ENCODE results near the gene PIEZO2.
"Not testable (repeated sequence)": the region's sequence is repeated elsewhere in the genome, so short reads cannot be mapped to it uniquely, and the experiment has no call there.

The PIEZO2 gene

DNA sequence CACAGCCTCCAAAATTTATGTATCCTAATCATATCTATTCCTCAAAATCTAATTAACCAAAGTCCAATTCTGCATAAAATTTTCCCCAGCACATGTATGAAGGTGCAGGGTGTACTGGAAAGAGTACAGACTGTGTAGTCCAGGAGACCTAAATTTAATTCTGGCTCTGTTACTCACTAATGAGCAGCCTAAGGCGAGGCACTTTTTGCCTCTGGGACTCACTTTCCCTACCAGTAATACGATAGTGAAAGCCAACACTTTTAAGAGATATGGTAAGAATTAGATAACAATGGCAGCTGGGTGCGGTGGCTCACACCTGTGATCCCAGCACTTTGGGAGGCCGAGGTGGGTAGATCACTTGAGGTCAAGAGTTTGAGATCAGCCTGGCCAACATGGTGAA, 177.7 kb downstream of the PIEZO2 start:
- DNase-seq (ENCODE audit: low read depth) = no peak

DNA sequence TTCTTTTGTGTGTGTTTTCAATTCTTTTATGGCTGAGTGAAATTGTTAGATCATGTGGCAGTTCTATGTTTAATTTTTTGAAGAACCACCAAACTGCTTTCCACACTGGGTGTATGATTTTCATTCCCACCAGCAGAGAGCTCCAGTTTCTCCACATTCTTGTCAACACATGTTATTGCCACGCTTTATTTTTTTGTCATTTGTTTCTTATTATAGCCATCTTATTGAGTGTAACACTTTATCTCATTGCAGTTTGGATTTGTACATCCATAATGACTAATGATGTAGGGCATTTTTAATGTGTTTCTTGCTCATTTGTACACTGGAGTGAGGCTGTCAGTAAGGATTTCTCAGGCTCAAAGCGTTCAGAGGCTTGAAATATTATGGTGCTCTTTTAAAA, 184.2 kb downstream of the PIEZO2 start:
- DNase-seq (ENCODE audit: low read depth) = no peak

DNA sequence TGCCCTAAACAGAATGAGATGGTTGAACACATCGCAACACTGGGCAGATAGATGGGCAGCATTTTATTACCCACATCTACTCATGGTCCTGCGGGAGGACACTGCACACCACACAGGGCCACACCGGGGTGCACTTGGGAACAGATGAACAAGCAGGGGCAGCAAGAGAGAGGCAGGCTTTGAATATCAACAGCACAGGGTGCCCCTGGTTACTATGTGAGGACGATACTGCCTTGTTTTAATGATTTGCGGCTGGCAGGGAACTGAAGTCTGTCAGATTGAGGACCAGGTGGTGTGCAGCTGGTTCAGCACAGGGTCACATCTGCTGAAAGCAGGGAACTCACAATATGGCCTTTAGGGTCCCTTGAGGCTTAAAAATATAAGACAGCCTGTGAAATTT, 195.7 kb downstream of the PIEZO2 start:
- no peak for DNase-seq (ENCODE audit: low read depth)

DNA sequence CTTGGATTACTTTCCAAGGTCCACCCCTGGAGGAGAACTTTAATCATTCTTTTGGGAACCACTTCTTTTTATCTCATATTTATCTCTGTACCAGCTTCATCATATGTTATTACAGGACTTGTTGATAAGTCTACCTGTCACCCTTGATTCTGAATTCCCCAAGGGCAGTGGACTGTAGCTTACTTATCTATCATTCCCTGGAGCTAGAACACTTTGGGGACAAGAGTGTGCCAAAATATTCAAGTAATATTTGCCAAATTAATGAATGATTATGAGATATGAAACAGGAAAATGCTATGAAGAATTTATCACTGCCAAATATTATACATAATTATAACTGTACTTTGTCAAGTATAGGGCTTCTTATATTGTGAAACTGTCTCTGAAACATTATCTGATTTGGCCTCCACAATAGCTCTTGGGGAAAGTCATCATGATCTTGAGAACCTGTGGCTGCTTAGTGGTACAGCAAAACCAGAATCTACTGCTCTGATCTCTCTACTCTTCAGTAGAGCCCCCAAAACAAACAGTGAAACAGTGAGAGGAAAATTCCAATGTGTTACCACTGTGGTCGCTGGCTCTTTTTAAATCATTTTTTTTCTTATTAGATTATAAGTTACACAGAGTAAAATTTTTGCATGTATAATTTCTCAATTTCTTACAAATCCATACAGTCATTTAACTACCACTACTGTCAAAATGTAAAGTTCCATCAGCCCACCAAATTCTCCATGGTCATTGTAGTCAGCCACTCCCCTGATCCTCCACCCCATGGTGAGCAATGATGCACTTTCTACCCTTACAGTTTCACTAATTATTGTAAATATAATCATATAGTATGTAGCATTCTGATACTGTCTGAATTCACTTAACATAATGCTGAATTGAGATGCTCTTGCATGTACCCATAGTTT, 197.5 kb downstream of the PIEZO2 start:
- DNase-seq (ENCODE audit: low read depth) = no peak

DNA sequence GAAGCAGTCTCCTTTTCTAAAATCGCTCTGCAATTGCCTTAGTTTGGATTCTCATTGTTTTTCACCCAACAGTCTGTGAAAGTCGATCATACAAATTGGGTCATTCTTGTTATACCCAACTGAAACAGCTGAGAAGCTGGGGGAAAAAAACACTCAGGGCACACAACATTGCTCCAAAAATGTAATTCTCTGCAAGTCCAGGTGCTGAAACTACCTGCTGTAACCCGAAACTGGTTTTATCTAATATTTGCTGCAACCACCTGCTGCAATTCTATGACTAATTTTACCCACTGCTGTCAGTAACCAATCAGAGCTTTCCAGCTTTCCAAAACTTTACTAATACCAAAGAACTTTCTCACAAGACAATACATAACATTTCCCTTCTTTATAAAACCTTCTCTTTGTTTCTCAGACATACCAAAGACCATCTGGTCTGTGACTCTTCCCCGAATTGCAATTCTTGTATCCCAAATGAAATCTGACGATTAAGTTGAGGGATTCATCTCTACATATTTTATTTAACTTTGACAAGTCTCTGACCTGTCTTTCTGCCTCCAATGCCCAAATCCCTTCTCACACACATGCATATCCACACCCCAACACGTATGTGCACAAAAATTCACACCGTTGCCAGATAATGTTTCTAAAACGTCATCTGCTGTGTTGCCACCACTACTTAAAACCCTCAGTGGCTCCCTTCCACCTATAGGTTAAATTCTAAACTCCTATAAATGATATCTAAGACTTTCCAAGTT, 198.3 kb downstream of the PIEZO2 start:
- DNase-seq (ENCODE audit: low read depth) = no peak

DNA sequence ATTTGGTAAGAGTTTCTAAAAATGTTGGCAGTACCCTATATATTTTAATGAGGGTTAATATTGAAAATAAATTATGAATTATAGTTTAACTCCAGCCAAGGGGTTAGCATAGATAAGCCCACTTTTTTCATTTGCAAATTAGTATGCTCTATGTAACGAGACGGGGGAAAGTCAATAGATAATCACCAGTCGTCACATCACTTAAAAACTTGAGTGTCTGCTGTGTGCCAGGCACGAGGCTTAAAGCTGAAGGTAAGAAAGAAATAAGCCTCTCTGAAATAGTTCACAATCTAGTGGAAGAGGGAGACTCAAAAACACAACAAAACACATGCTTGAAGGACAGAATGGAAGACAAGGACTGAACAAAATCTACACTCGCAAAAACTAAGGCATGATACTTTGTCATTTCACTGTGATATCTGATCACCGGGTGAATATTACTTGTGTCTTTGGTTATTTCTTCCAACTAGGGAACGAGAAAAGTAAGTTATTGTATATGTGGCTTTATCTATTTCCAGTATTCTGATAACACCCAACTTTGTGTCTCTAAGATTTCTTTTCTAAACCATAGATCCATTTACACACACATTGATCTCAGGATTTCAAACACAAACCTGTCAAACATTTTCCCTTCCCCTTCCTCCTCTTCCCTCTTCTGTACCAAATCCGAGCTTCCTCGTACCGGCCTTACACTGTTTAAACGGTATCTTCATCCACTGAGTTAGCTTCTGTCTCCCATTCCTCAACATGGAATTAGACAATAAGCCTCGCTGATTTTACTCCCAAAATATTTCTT, 199.1 kb downstream of the PIEZO2 start:
- DNase-seq (ENCODE audit: low read depth) = no peak

DNA sequence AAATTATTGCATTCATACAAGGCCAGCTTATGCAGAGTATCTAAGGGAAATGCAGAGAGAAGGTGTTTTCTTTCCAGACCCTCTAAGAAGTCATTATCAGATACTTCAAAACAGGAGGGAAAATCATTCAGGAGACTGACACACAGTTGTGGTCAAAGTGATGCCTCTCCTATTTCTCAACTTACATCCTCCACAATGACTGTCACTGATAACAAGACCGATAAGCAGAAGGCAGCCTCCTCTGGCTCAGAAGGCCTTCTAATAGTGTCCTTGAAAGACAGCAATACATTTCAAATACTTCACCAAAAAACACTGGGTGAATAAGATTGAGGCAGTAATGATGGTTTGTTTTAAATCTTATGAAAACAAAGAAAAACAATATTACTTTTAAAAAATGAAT, 199.7 kb downstream of the PIEZO2 start:
- DNase-seq (ENCODE audit: low read depth) = no peak

DNA sequence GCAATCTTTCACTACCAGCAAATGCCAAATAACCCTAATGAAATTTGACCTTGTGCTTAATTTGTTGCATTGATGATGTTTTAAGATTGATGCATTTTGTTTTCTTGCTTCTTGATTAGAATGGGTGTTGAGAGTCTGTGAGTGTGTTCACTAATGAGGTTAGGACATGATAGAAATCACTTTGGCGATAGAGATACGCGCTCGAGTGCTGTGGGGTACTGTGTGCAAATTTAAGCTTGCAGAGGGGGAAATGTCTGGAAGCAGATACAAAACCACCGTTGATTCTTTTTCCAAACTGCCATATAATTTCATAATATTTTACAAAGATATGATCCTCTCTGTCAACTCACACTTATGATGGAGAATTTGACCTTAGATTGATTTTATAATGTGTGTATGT, 200.9 kb downstream of the PIEZO2 start:
- no peak for DNase-seq (ENCODE audit: low read depth)

DNA sequence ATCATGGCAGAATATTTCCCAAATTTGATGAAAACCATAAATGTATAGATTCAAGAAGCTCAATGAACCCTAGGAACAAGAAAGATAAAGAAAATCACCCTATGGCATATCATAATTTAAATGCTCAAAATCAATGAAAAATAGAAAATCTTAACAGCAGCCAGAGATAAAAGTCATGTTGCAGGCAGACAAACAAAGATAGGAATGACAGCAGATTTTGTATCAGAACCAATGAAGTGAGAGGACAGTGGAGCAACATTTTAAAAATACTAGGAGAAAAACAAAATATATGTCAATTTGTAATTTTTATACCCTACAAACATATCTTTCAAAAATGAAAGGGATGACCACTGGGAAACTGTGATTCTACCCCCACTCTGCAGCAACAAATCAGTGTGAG, 203.3 kb downstream of the PIEZO2 start:
- no peak for DNase-seq (ENCODE audit: low read depth)

DNA sequence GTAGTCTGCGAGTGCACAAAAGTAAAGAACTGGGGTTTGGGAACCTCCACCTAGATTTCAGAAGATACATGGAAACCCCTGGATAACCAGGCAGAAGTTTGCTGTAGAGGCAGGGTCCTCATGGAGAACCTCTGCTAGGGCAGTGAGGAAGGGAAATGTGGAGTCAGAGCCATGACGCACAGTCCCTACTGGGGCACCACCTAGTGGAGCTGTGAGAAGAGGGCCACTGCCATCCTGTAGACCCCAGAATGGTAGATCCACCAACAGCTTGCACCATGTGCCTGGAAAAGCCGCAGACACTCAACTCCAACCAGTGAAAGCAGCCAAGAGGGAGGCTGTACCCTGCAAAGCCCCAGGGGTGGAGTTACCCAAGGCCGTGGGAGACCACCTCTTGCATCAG, 206.4 kb downstream of the PIEZO2 start:
- no peak for DNase-seq (ENCODE audit: low read depth)

DNA sequence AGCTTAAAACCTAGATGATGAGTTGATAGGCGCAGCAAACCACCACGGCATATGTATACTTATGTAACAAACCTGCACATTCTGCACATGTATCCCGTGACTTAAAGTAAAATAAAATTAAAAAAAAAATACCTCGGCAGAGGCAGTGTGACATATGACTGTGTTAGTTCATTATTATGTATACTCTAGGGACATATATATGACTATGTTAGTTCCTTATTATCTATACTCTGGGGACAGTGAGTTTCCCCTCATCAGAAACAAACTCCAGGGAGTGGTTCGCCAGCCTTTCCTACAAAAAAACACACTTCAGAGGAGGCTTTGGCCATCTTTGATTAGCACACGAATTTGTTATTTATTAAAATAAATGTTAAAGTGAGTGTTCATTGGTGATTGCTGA, 209.5 kb downstream of the PIEZO2 start:
- DNase-seq (ENCODE audit: low read depth) = no peak

DNA sequence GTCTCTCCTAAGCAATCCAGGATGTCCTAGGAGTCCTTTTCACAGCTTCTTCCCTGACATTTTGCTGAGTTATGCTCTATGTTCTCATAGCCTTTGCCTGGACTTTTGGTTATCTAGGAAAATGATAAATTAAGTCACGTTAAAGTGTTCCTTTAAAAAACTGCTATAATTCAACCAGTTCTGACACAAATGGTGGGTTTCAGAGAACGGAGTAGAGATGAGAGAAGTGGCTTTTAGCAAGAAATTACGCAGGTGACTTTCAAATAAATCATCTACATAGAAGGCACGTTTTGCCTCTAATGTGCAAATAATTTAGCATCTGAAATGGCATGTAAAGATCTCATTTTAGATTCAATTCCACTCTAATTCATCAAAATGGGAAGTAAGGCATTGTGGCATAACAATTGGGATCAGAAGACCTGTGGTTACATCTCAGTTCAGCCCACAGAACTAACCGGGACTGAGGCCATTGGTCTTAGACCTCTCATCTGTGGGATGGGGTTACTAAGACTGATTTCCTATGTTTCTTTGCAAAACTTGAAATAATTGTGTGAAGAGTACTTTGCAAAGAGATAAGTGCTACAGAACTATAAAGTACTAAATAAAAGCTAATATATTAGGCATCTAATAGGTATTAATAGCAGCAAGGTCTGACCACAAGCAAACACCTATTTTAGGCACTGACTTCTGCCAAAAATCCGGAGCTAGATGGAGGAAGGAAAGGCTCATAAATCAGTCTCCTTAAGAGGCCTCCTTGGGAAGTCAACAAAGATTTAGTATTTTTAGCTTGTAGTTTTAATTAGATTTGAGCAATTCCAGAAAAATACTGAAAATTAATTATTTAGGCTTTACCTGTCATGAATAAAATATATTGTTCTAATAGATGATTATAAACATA, 211.4 kb downstream of the PIEZO2 start:
- no peak for DNase-seq (ENCODE audit: low read depth)

DNA sequence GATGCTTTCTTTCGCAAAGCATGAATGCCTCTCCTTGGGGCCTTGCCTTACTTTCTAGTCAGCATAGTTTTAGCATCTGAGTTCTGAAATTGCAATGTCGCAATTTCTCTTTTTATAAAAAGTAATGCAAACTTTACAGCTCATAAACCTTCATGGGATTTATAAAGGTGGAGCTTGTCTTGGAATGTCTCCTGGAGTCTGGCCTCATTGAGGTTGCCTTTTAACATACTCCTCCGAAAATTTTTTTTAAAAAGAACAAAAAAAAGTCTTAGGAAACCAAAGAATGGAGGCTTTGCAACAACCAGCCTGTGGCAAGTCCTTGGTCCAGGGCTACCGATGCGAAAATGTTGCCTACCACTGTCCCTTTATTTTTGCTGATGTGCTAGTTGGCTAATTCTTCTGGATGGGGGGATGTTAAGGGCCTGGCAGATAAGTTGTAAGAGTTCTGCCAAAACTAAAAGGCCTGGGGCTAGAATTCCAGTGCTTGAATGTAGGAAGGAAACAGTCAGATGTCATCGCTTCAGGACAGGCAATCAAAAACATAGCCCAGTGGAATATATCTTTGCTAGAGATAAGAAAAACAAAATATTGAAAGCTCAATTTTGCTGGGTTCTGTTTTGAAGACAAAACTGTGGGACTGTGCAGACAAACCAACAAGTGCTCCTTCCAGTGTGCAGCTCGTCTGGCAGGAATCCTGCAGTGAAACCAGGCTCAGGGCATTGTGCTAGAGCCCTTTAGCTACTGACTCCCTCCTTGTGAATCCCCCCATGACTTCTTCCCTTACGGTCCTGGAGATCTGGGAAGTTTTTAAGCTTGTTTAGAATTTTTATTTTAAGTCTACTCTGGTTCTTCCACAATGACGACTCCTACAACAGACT, 213.0 kb downstream of the PIEZO2 start:
- no peak for DNase-seq (ENCODE audit: low read depth)

DNA sequence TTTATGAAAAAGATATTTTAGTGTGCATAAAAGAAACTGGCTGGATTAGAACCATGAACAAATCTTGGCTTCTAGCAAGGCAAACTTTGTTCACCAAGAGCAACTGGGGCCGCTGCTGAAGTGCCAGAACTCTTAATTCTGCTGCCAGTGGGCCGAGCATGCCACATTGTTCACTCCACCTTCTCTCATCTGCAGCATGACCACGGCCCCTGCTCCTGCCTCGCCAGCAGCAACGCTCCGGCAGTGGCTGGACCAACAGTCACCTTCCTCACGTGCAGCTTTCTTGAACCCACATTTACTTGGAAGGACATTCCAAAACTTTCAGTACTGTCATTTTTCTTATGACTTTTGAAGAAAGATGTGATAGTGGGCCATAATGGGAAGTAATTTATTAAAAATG, 213.8 kb downstream of the PIEZO2 start:
- no peak for DNase-seq (ENCODE audit: low read depth)

DNA sequence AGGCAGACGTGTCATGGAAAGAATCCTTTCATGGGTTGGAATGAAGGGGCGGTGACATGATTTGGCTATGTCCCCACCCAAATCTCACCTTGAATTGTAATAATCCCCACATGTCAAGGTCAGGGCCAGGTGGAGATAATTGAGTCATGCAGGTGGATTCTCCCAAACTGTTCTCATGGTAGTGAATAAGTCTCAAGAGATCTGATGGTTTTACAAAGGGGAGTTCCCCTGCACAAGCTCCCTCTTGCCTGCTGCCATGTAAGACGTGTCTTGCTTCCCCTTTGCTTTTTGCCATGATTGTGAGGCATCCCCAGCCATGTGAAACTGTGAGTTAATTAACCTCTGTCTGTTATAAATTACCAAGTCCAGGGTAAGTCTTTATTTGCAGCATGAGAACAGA, 215.7 kb downstream of the PIEZO2 start:
- not testable (repeated sequence) for DNase-seq (ENCODE audit: low read depth)

DNA sequence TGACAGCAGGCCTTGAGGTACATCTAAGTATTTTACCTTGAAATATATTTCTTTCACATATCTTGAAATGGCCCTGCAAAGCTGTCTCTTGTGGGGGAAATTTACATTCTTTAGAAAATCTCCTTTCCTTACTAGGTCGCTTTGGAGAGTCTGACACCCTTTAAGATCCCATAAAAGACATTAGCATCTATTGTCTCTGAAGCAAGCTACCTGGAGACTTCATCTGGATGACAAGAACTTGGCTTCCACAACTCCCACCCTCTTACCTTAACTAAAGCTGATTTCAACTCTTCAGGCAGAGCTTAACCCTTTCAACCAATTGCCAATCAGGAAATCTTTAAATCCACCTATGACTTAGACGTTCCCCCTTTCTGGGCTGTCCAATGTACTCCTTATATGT, 219.3 kb downstream of the PIEZO2 start:
- no peak for DNase-seq (ENCODE audit: low read depth)

DNA sequence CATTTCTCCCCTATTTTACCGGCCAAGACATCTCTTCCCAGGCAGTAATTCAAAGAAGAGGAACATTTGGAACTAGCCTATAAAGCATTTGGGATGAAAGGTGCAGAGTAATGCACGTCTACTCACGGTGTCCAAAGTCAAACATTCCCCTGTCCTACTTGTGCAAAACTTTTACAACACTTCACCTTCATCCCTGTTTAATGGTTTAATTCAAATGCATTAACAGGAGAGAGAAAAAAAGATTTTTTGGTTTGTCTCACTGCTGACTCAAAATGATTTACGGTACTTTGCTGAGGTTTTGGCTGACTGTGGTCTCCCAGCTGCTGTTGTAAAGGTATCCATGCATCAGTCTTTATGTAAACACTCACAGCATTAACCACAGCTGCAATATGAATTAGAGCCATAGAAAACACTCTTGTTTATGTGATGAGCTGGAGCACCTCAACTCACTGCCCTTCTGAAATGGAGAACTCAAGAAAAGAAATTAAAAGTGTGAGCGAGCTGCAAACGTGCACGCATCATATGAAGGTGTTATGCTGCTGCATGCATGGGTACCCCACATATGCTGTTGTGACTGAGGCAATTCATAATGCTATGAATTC, 220.5 kb downstream of the PIEZO2 start:
- no peak for DNase-seq (ENCODE audit: low read depth)

DNA sequence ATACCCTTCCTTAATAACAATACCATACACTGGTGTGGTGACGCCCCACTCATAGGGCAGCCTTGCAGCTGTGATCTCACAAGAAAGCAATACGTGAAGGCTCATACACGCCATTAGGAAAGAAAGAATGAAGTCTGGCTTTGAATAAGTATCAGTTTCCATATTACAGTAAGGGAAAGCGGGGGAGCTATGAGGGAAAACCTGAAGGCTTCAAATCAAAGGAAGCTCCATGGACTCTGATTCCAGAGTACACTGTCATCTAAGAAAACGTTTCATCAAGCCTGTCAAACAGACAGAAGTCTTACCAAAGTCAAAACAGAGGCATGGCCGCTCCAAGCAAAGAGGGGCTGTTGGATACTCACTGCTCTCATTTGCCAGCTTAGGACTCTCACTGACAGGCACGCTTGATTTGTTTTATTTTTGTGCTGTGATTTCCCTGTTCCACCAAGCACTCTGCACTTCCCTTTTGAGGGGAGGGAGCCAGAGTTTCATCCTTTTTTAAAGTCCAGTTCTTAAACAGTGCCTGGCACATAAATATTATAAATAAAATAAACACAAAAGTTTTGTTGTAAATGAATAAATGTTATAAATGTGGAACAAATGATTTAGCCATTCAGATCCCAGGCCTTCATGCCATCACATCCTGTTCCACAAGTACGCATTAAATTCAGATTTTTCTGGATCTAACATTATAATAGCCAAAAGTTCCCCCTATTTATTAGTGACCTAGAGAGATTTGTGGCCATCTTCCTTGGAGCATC, 221.2 kb downstream of the PIEZO2 start:
- no peak for DNase-seq (ENCODE audit: low read depth)

DNA sequence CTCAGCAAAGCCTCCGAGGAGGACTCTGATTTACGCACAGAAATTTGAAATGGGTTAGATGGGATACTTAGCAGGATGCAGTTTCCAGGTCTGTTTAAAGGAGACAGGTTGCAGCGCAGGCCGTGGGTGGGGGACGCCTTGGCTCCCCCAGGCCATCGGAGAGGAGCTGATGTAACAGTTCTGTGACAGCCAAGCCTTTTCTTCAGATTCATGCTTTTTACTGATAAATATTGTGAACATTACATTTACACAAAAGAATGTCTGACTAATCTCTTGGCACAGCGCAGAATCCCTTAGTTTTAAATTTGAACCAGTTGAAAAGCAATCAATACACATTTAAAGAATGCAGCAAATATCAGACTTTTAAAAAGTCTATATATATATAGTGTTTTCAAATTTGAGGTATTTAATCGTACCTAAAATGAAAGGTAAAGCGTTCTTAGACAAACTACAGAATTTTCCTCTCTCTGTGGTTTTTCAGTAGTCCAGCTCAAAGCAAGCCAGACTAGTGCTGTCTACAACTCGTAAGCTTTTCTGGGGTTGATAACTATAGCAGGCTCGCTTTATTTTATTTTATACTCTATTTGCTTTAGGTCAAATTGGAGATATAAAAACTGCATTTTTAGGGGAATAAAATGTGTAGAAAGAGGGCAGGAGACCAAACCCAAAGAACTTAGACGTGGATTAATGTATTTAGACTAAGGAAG, 221.9 kb downstream of the PIEZO2 start:
- peak; percentile 48 for DNase-seq (ENCODE audit: low read depth)

All from stromal cell of bone marrow (primary cell).